ENCODE measurements around the gene NSUN6.

DNA sequence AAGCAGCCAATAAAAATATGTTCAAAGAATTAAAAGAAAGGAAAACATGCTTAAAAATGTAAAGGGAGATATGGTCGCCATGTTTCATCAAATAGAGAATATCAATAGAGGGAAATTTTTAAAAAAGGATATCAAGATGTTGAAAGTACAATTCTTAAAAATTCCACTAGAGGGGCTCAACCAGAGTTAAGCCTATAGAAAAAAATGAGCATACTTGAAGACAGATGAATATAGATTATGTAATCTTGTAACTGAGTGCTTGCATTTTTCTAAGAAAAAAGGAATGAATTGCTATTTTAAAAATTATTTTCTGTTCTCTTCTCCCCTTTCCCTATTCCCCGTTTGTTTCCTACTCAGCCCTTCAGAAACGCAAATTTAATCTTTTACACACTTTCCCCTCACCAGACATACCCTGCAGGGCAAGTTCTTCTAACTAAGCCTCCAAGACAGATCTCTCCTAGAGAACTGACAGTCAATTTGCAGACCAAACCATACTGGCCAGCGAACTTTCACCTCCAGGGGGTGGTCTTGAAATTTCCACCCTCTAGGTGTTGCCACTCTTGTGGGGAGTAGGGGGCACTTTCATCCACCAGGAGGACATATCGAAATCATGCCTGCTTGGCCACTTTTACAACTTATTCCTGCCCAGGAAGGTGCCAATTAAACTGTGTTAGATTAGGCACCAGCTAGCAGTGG is 67.7 kb downstream of the NSUN6 start:
- TF ChIP-seq CTCF (IDR thresholded peaks at IDR 0.05), result peak in 1 of 3 donors; percentile 6
- TF ChIP-seq POLR2A (IDR thresholded peaks at IDR 0.05), result no peak
- no peak for TF ChIP-seq POLR2AphosphoS5 (IDR thresholded peaks at IDR 0.05)
